ENCODE results near the gene SYNE3. TPM values are rescaled to one million over a fixed set of nuclear protein-coding genes. Genes with fewer than 3 reads are reported as not detected.

SYNE3 gene
- total and polyA plus RNA-seq, 9 donors = 3.7 to 26.0 (median 10.0) TPM

- Histone ChIP-seq H3K9me3 (no peaks in the 10 kb centered on the region), H3K4me3 (no peak overlapping the region), H3K27me3 (no peaks in the 10 kb centered on the region), H3K27ac (no peak overlapping the region), H3K4me1 (ENCODE audit: insufficient read depth) (peaks cover 18% of the 10 kb centered on the region), H3K36me3 (no peaks in the 10 kb centered on the region)
- no peak for DNase-seq
- 88 to 92% (median 91%) methylated on average over 6 of the region's 6 CpGs for WGBS, 3 donors
- intact Hi-C loops (cut with DNase I) = loop anchor here (2.0 to 10.0 kb wide), 4 partner anchors 38 to 83 kb away; no protein-coding TSS in a partner anchor
- TF ChIP-seq CTCF (IDR thresholded peaks at IDR 0.05) (no peak), POLR2A (IDR thresholded peaks at IDR 0.05) (no peak), EP300 (IDR thresholded peaks at IDR 0.05) (no peak)
Observed at GRCh38 chr14:95524706-95525512, 8.5 kb upstream of the SYNE3 start.

GRCh38 chr14:95523815-95524448 lies 7.5 kb upstream of the SYNE3 start:
- DNase-seq = no peak
- no peak for TF ChIP-seq CTCF (IDR thresholded peaks at IDR 0.05)
- no peak for TF ChIP-seq POLR2A (IDR thresholded peaks at IDR 0.05)
- no peak for TF ChIP-seq EP300 (IDR thresholded peaks at IDR 0.05)
- Histone ChIP-seq H3K9me3 (no peaks in the 10 kb centered on the region), H3K27me3 (no peaks in the 10 kb centered on the region), H3K36me3 (no peaks in the 10 kb centered on the region), H3K4me1 (ENCODE audit: insufficient read depth) (peaks cover 23% of the 10 kb centered on the region), H3K27ac (peak overlapping the region in 1 of 2 donors; percentile 23), H3K4me3 (no peak overlapping the region)
- intact Hi-C loops (cut with DNase I) = loop anchor here in 2 of 4 donors (2.0 to 10.0 kb wide), 3 partner anchors 37 to 81 kb away; no protein-coding TSS in a partner anchor
- 30 to 61% (median 30%) methylated on average over 11 of the region's 11 CpGs for WGBS, 3 donors

- no peaks in the 10 kb centered on the region for H3K27me3 ChIP-seq
- no peaks in the 10 kb centered on the region for H3K9me3 ChIP-seq
- H3K36me3 ChIP-seq = no peaks in the 10 kb centered on the region
- DNase-seq = no peak
- intact Hi-C loops (cut with DNase I) = loop anchor here in 2 of 4 donors (5.0 to 10.0 kb wide), 2 partner anchors 36 to 48 kb away; no protein-coding TSS in a partner anchor
- no peak overlapping the region for H3K4me3 ChIP-seq
- peaks cover 24% of the 10 kb centered on the region for H3K4me1 ChIP-seq (ENCODE audit: insufficient read depth)
- WGBS, 3 donors = 31 to 69% (median 43%) methylated on average over 12 of the region's 12 CpGs
- TF ChIP-seq EP300 (IDR thresholded peaks at IDR 0.05) (no peak), CTCF (IDR thresholded peaks at IDR 0.05) (no peak), POLR2A (IDR thresholded peaks at IDR 0.05) (no peak)
- H3K27ac ChIP-seq = peak overlapping the region in 1 of 2 donors; percentile 23
Observed at GRCh38 chr14:95523051-95523814, 6.8 kb upstream of the SYNE3 start.

- TF ChIP-seq POLR2A (IDR thresholded peaks at IDR 0.05) (no peak), CTCF (IDR thresholded peaks at IDR 0.05) (no peak), EP300 (IDR thresholded peaks at IDR 0.05) (no peak)
- Histone ChIP-seq H3K4me1 (ENCODE audit: insufficient read depth) (peaks cover 24% of the 10 kb centered on the region), H3K36me3 (no peaks in the 10 kb centered on the region), H3K9me3 (no peaks in the 10 kb centered on the region), H3K4me3 (no peak overlapping the region), H3K27ac (no peak overlapping the region), H3K27me3 (no peaks in the 10 kb centered on the region)
- WGBS, 3 donors = 87 to 95% (median 91%) methylated on average over 4 of the region's 4 CpGs
- DNase-seq = no peak
- intact Hi-C loops (cut with DNase I) = loop anchor here in 2 of 4 donors (5.0 to 10.0 kb wide), 2 partner anchors 35 to 48 kb away; no protein-coding TSS in a partner anchor
Observed at GRCh38 chr14:95522556-95522955, 6.1 kb upstream of the SYNE3 start.
